ENCODE measurements around the gene CCDC91.

- TF ChIP-seq POLR2AphosphoS5 (IDR thresholded peaks at IDR 0.05; ENCODE audit: borderline replicate concordance, low read depth, low read length) (no peak), EZH2 (IDR thresholded peaks at IDR 0.05) (no peak)
Measured at GRCh38 chr12:28555748-28556147, 365.5 kb downstream of the CCDC91 start.
